ENCODE measurements around the gene APOL4.
"Not testable (repeated sequence)": the region's sequence is repeated elsewhere in the genome, so short reads cannot be mapped to it uniquely, and the experiment has no call there.

APOL4 gene

DNA sequence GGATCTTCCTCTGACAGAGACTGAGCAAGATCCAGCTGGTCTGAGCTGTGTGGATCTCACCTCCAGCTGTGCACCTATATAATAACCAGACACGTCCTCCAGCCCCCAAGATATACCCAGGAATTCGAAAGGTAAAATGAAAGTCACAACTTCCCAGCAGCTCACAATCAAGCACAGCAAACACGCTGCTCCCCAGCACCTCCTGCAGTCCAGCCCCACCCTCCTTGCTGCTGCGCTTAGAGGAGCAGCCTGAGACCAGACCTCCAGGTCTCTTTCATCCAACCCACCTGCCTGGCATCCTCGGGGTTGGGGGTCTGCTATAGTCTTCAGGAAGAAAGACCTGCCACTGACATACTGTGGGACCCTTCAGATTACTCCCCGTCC is 3.0 kb upstream of the APOL4 start:
- DNase-seq: no peak

DNA sequence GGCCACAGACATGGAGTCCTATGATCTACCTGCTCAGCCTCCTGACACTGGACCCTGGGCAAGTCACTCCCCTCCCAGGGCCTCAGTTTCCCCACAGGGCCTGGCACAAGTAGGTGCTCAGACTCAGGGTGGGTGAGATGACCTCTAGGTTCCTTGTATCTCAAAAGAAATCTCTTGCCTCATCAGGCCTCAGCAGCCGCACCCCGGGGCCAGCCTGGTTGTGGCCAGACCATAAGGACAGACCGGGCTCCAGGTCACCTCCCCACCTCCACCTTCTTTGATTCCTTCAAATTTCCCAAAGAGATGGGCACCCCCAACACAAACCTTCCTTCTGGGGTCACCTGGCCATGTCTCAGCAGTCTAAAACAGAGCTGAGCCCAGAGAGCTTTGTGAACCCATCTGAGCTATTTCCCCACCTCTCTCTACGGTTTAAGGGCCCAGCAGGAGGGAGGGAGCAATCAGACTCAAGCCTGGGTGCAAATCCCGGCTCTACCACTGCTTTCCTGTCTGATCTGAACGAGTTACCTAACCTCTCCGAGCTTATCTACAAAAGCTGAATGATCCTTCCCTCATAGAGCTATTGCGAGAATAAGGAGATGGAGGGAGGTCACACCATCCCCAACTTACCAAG is 2.5 kb upstream of the APOL4 start:
- DNase-seq: no peak

DNA sequence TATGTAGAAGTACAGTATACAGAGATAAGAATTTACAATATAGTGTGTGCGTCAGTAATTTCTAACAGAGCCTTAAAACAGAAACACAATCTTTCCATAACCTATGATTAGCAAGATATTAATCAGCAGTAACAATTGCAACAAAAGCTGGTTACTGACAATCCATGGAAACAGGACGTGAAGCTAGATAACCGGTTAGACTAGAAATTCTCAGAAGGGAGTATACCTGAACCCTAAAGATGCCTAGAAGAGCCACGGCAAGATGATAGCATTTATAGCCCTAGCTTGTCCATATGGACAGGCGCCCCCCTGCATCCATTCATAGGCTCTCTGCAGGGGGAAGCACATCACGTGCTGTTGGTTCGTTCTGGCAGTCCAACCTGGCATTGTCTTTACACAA is 1.8 kb upstream of the APOL4 start:
- peak; percentile 13 for DNase-seq

DNA sequence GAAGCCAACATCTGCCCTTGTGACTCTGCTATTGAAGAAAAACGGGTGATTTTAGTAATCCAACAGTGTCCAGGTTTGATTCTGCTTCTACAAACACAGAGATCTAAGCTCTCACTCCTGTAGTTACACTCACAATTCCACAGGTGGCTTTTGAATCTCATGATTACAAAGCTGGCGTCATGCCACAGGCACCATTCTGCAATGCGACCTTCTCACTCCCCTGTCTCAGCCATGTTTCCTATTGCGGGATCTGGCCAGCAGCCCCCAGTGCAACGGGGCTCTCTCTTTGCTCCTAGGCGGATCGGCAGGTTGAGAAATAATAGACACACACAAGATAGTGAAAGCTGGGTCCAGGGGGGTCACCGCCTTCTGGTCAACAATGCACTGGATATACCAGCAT is 1.3 kb upstream of the APOL4 start:
- DNase-seq: peak; percentile 47

DNA sequence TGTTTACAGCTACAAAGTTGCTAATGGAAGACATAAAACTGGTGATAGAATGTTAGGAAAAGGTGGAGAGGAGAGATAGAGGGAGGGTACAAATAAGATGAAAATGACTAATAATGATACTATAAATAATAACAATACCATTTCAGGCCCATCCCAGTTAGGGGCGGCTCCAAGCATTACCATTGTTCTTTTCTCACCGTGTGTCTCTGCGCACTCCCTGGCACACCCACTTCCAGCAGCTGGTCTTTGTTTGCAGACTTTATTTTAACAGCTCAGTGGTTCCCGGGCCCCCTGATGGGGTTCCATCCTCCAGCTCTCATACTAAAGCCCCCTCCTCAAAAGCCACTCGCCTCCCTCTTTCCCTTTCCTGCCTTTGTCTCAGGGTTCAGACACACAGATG is 584 bp downstream of the APOL4 start:
- DNase-seq: not testable (repeated sequence)

DNA sequence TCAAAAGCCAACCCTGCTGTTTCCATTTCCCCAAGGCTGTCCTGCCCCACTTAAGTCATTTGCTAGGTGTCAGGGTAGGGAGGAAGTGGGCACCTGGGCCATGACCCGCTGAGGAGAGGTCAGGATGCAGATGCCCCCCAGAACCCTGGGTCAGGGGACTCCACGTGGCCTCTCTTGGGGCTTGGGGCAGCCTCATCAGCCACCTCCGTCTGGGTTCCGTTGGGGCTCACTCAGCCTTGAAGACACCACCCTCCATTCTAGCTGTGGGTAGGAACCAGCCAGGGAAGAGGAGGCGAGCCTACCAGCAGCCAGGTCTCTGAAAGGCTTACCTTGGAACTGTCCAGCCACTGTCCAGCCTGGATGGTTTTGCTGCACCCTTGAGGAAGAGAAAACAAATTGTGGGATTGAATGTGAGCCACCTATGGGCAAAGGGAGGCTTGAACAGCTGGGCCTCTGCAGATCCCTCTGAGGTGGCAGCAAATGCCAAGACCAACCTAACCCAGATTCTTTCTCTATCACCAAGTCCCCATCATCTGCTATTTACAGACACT is 2.5 kb downstream of the APOL4 start:
- DNase-seq: no peak

DNA sequence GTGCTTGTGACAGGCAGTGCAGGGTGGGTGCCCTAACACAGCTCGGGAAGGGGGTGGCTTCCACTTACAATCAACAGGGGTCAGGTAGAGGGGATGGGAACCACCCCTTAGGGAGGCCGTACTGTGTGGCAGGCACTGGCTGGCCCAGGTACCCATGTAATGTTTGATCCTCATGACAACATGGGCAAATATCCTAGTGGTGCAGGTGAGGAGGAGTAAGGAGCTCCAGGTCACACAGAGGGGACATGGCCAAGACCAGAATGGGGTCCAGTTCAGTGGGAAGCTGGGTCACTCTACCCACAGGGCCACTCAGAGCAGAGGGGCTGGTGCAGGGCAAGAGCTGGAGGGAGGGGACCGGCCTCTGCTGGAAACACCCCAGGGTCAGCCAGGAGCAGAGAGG is 3.1 kb downstream of the APOL4 start:
- DNase-seq: no peak

DNA sequence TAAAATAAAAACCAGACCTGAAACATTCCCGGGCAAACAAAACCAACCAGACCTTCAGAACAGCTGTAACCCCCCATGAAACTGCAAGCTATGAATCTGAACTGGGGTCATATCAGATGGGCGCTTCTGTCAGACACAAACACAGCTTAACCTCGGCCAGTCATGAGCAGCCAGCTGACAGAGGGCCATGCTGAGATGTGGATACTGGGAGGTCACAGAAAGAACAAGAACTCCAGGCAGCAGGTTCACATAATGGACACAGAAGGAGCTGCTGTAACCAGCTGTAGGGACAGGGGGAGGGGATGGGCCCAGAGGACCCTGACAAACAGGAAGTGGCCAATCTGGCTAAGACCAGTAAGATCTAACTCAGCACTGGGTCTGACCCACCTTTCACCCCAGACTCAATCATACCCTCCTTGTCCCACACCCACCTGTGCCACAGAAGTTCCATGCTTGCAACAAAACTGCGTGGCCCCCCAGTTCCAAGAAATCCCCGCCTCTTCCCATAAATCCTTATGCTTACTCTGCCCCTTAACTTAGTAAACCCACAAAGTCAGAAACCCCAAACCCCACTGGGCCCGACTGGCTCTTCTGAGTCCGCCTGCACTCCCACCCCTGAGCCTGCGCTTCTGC is 4.0 kb downstream of the APOL4 start:
- DNase-seq: no peak

DNA sequence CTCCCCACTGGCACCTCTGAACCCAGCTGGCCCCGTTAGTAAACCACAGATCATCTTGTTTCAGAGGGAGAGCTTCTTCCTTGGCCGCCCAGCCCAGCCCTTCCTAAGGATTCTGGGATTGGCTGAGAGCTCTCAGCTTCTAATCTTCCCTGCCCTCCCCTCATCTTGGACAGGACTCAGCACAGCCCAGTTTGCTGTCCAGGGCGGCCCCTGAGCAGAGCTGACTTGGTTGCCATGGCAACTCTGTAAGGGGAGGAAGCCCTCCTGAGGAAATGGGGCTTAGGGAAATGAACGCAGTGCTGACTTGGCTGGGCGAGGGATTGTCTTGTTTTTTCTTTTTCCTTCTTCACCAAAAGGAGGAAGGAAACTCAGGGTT is 4.6 kb downstream of the APOL4 start:
- no peak for DNase-seq

DNA sequence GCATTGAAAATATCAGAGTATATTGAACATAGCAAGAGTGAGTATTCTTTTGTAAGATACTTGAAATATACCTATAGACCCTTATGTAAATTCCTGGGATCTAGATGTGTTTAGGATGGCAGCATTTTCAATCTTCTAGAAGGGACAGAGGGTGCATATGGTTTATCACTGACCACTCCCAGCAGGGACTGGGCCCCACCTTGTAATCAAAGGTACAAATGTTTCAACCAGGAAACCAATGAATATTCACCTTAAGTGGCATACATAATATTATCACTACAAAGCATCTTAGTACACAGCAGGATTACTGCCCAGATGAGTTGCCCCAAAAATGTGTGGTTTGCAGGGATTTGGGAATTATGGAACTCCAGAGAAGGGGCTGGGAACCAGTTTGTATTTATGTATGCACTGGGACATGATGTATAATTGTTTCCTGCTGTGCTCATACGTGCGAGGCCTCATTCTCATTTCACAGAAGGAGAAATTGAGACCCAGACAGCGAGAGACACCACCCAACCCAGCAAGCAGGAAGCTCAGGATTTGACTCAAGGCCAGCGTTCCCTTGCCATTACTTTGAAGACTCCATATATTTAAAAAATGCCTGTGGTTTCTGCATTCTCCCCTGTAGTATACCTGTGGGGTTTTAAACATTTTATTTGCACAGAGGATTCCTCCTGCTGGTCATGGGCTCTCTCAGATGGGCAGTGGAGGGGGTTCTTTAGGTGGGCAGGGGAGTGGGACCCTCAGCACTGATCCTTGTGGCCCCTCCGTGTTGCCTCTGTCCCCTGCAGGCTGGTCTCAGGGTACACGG is 5.2 kb downstream of the APOL4 start:
- no peak for DNase-seq

DNA sequence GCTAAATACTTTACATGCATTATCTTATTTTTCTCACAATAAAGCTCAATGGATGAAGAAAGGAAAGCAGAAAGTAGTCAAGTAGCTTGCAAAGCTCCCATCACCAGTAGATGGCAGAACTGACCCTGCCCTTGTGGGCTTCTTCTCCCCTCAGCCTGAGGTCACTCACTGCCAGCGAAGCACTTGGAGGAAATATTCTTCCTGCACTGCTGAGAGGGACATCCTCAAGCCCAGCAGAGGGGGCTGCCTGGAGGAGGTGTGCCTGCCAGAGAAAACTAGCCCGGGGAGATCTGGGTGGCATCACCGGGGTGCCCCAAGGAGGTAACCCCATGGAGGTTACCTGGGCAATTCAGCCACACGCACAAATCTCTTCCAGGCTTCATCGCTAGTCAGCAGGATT is 6.6 kb downstream of the APOL4 start:
- no peak for DNase-seq

DNA sequence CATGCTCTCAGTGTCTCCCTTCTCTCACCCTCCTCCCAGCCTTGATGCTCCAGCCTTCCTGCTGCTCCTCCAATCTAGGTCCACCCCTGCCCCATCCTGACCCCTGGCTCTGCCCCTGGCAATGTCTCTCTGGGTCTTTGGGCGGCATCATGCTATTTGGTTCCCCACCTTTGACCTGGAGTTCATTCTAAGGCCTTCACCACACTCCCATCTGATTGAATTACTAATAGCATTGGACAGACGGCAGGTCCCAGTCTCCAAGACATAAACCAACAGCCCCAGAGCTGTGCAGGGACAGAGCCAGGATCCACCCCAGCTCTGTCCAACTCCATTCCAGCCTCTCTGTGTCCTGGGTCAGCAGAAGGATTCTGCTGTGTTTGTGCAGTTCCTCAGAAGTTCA is 7.2 kb downstream of the APOL4 start:
- no peak for DNase-seq

DNA sequence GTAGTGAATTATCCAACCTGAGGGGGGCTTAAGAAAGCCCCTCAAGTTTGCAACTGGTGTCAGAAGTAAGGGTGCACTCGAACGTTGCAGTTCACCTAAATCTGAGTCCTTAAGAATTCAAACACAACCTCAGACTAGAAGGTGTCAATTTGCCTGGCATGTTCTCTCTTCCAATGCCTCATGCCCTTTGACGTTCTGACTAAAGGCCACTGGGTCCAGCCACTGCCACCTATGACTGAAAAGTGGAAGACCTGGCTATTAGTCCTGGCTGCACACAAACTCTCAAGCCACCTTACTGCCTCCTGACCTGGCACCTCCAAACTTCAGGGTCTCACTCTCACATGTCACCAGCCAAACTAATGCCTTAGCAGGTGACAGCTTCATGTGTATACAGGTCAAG is 8.0 kb downstream of the APOL4 start:
- no peak for DNase-seq

DNA sequence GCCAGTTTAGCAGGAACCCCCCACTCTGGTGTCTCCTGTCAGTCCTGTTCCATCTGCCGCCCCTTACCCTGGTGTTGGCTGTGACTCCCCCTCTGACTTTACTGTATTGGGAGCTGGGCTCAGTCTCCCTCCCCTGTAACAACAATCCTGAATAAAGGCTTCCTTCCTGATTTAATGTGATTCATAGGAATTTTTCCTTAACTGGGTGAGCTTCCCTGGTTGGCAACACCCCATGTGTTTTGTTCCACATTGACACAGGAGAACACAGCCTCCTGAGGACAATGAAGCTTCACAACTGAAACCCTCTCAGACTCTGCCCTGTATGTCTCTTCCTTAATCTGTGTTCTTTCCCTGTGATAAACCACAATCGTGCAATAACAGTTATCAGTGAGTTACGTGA is 8.4 kb downstream of the APOL4 start:
- no peak for DNase-seq

DNA sequence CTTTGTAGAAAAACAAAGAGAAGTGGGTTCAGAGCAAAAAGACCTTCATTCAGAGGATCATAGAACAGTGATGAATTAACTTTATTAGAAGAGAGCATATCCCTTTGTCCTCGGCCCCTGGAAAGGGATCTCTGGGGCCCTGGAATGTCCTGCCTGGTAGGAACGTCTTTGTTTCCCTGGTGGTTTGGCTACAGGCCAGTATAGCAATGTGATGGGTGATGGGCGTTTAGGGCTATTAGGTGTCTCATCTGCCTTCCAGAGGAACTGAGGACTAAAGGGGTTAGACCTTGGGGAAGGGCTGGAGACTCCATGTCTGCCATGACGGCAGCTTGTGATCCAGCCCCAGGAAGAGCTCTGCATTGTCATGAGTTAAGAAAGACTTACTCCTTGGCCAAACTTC is 9.1 kb downstream of the APOL4 start:
- no peak for DNase-seq

DNA sequence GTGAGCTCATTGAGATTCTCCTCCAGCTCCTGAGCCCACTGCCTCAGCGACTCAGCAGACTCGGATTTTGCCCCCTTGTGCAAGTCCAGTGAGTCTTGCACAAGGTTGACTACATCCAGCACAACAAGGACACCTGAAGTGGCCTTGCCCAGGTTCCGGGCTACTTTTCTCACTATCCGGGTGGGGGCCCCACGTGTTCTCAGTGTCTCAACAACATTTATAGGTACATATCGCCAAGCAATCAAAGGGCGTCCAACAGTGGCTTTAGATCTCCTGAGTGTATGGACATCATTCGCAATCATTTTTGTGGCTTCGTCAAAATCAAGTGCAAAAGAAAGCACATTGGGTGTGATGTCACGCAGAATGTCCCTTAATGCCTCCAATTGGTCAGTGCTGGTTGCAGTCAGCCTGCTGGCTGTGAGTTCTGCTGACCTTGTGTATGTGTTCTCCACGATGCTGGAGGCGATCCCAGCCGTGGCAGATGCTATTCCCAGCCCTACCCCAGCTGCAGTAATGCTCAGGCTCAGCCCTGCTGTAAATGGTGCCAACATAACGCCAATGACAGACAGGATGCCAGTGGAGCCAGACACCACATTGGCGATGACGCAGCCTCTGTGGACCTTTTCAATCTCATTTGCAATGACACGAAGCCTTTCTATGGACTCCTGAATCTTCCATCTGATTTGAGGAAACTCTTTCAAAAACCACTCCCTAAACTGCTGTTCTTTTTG is 10.3 kb downstream of the APOL4 start:
- no peak for DNase-seq

DNA sequence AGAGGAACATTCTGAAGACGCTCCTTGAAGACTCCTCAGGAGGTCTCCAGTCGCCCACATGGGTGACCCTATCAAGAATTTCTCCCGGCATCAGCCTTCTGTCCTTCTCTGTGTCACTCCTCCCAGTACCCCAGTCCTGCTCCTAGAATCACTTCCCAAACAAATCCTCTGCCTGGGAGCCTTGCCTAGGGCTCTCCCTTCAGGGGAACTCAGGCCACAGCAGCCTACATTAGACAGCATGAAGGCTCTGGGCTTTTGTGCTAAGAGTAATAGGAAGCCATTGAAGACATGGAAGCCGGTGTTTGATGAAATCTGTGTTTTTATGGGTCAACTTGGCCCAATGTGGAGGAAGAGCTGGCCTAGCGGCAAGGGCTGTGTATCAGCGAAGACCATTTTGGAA is 13.7 kb downstream of the APOL4 start:
- DNase-seq: not testable (repeated sequence)

DNA sequence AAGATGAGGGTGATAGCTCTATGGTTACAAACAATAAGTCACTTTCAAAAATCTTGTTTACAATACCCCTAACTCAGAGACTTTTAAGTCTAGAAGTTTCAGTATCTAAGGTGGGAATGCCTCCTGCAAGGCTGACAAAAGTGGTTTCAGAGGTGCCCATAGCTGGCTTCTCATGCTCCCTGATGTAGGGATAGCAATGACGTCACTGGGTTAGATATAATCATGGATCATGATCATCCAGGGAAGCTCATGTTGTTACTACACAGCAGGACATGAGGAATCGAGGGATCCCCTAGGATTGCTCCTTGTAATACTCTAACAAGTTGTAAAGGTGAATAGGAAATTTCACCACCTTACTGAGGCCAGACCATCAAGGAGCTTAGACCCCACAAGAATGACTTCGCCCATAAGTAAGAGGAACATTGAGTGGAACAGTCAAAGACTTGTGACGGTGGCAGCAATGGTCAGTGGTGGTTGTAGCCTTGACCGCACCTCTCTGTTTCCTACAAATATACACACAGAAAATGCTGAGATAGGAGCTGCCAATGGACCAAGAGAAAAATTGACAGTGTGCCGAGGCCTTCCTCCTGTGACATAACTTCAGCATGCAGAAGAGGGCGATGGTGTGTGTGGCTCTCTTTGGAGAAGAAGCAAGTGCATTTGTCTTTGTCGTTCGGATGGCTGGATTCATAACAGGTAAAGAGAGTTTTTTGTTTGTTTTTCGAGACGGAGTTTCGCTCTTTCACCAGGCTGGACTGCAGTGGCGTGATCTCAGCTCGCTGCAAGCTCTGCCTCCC is 15.6 kb downstream of the APOL4 start:
- DNase-seq: no peak

DNA sequence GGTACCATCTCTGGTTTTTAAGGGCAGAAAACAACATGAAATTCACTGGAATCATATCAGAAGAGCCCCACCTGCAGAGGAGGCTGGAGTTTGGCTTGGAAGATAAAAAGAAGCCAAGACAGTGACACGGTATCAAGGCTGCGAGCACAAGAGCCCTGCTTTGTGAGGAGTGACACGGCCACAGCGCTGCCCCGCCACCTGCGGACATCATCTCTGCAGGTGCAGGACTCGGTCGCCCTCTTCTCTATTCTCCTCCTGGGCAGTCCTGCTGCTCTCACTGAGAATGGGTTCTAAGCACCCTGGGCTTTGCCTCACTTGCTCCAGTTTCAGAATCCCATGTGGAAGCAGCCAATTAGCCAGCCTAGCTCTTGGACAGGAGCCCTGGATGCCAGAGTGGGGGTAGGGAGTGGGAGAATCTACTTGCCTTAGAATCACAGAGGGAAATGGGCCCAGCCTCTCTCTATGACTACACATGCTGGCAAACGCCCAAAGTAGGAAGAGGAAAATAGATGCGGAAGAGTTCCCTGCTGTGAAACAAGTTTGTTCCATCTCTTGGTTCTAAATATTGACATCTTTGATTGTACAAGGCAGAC is 17.1 kb downstream of the APOL4 start:
- no peak for DNase-seq

DNA sequence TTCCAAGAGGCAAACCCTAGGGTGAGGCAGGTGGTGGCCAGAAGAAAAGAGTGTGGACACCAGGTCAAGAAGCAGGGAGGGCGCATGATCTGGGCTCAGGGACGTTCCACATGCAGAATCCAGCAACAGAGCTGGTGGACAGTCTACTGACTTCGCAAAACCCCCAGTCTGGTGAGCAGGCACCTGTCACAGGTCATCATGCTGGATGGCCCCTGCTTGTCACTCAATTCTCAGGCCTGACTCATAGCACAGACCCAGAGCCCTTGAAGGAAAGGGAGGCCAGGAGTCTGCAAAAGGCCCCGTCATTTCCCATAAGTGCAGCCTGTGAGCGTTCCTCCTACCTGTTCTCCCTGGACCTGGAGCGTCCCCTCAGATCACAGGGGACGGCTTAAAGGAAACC is 18.2 kb downstream of the APOL4 start:
- DNase-seq: no peak

DNA sequence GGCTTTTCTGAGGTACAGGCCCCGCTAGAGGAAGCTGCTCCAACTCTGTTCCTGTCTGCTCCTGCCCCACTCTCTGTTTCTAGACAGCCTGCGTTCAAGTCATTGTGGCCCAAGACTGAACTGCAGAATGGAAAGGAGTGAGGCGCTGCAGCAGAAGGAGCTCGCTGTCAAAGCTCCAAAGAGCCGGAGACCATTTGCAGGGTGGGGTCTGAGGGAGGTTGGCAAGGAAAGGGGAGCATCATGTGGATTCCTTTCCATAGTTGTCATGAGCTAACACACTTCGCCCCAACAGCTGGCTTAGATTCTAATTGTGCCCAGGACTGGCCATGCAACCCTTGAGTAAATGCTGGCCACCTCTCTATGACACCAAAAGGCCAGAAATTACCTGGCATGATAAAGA is 18.8 kb downstream of the APOL4 start:
- DNase-seq: no peak

DNA sequence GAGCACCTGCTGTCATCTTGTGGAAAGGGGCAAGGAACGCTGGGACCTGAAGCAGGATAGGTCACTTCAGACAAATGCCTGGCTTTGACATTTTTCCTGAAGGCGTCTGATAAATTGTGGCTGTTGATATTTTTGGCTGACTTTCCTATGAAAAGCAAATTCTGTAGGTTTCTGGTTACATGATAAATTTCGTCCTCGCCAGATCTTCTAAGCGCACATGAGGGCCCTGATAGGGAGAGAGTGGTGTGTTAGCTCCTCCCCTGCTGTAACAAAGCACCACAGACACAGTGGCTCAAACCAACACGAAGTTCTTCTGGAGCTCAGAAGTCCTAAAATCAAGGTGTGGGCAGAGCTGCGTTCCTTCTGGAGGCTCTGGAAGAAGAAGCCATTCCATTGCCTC is 19.6 kb downstream of the APOL4 start:
- no peak for DNase-seq

Measured in NCI-H1105 (cell line).